Measurements from ENCODE around the gene B4GALNT3. TPM values are rescaled to one million over a fixed set of nuclear protein-coding genes. Genes with fewer than 3 reads are reported as not detected.
A peak's percentile ranks its signal among the peaks of the same experiment; 100 is the strongest.
"Not testable (repeated sequence)": the region's sequence is repeated elsewhere in the genome, so short reads cannot be mapped to it uniquely, and the experiment has no call there.

The B4GALNT3 gene
- 3.0 and 3.3 TPM in 2 replicates for total RNA-seq (2014; rRNA removed; shearing (Covaris generic))

DNA sequence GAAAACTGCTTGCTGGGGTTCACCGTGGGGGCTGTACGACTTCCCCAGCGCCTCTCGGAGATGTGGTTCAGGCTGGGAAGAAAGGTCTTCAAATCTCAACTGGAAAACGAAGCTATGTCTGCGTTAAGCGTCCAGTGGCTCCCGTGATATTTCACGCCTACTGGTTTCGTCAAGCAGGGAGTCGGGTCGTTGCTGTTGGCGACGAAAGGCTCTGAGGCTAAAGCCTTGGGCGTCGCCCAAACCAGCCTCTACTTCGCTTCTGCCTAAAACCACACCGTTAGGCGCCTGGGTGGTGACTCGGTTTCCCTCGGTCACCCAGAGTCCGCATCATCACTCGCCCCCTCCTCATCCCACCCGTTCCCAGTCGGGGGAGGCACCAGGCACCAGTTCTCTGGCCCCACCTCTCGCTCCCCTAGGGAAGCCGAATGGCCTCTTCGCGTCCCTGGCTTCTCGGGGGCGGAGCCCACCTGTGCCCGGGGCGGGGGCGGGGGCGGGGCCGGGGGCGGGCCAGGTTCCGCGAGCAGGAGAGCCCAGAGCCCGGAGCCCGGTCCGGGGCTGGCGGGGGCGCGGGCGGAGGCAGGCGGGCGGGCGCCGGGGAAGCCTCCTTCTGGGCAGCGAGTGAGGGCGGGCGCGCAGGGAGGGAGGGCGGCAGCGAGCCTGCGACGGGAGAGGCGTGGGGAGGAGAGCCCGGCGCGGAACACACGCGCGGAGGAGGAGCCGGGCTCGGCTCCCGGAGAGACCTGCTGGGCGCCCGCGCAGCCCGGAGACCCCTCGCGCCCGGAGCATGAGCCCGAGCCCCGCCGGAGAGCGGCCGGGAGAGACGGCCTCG lies at the start of gene B4GALNT3:
B4GALNT3 (plus strand) TSS at position 510 of the 829 bp plus-strand sequence. CDS start 438 bp downstream, outside the sequence.
- DNase-seq (ENCODE audit: low spot score), result no peak

DNA sequence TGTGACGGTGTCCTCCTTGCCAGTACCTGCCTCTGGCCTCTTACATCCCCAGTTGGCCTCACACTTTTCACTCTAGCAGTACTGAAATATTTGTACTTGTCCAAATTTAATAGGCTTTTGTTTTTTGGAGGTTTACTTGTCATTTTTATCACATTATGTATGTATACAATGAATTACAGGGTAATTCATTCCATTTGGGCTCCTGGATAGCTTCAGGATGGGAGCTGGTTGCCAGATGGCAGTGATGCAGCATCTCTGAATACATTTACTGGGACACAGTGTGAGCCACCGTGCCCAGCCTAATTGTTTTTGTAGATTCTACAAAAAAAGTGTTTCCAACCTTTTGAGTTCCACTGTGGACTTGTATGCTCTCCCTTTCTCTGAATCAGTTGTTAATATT lies 44.9 kb upstream of the B4GALNT3 start:
- DNase-seq (ENCODE audit: low spot score), result no peak

DNA sequence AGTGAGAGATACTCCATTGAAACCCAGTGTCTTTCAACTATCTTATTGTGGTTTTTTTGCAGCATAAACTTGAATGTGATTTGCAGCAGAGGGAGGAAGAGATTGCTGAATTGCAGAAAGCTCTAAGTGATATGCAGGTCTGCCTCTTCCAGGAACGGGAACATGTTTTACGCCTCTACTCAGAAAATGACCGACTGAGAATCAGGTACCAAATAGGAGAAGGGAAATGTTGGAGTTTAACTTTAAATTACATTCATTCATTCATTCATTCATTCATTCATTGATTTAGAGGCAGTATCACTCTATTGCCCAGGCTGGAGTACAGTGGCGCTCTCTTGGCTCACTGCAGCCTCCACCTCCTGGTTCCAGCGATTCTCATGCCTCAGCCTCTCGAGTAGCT lies 41.3 kb upstream of the B4GALNT3 start:
- DNase-seq (ENCODE audit: low spot score), result no peak

DNA sequence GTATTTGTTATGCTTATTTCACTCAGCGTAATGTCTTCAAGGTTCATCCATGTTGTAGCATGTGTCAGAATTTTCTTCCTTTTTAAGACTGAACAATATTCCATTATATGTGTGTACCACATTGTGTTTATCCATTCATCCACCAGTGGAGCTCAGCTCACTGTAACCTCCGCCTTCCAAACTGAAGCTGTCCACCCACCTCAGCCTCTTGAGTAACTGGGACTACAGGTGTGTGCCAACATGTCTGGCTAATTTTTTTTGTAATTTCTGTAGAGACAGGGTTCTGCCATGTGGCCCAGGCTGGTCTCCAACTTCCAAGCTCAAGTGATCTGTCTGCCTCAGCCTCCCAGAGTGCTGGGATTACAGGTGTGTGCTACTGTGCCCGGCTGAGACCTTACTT lies 37.2 kb upstream of the B4GALNT3 start:
- DNase-seq (ENCODE audit: low spot score), result no peak

DNA sequence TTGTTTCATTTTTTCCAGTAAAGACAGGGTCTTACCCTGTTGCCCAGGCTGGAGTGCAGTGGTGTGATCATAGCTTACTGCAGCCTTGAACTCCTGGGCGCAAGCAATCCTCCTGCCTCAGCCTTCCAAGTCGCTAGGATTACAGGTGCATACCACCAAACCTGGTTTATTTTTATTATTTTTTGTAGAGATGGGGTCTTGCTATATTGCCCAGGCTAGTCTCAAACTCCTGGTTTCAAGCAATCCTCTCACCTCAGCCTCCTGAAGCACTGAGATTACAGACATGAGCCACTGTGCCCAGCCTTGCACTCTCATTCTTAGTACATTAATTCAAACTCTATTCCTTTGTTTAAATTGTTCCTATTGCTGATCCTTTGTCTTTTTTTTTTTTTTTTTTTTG lies 24.0 kb upstream of the B4GALNT3 start:
- DNase-seq (ENCODE audit: low spot score), result not testable (repeated sequence)

DNA sequence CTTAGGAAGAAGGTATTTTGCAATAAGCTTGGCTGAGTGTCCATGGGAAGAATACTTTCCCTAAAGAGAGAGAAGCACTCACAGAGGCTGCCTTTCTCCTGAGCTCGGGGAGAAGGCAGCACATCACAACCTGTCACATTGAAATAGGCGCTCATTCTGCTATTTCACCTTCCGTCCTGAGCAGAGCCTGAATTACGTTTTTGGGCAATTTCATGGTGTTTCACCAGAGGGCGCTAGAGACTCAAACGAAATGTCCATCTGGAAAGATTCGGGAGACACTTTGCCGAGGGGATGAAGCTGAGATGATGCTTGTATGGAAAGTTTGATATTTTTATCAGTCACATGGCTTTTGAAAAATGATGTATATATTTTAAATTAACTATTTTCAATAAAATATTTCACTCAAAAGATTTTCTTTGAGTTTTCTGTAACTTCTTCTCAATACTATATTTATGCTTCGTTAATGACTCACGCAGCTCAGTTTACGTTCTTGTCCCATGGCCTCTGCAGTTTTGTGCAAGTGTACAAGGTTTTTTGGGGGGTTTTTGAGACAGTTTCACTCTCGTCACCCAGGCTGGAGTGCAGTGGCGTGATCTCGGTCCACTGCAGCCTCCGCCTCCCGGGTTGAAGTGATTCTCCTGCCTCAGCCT lies 17.4 kb upstream of the B4GALNT3 start:
- peak; percentile 53 for DNase-seq (ENCODE audit: low spot score)

DNA sequence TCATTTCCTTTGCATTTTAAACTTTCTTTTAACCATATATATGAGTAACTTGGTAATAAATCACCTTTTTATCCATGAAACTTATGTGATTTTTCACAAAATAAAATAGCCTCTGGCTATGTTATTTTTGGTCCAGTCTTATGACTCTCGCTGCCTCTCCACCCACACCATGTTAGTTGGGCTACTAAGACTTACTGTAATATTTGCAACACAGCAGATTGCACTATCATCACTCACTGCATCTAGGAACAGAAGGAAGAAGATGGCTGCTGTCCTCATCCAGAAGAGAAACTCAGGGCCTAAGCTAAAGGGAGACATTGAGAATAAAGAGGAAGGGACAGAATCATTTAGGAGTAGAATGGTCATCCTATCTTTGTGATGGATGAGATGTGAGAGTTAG lies 12.6 kb upstream of the B4GALNT3 start:
- no peak for DNase-seq (ENCODE audit: low spot score)

DNA sequence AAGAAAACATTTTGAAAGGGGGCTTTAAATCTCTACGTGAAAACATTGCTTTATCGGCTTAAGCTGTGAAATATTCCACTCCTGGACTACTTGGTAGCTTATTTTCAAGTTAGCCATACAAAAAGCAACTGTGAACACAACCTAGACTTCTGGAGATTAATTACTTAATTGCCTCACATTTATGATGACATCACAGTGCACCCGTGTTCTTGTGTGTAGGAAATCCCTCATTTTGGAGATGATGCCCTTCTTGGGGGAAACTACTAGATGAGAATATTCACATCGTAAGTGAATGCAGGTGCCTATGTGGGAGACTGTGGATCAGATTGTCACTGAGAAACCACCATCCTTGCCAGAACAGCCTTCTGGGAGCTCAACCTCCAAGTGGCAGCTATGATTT lies 10.5 kb upstream of the B4GALNT3 start:
- no peak for DNase-seq (ENCODE audit: low spot score)

DNA sequence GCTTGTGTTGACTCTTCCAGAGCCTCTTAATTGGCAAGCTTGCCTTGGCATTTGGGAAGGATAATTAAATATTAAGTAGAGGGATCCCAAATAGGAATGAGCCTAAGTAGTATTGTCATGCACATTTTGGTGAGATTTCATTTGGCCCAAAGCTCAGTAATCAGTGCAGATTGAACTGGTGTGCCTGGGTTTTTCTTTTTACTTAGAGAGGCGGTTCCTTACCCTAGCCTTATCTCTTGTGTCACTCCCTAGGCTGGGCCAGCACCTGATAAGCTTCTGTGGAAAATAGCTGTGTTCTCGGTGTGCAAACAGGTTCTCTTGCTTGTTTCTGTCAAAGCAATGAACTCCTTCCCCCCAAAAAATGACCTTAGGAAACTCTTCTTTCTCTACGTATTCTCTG lies 9.3 kb upstream of the B4GALNT3 start:
- no peak for DNase-seq (ENCODE audit: low spot score)

DNA sequence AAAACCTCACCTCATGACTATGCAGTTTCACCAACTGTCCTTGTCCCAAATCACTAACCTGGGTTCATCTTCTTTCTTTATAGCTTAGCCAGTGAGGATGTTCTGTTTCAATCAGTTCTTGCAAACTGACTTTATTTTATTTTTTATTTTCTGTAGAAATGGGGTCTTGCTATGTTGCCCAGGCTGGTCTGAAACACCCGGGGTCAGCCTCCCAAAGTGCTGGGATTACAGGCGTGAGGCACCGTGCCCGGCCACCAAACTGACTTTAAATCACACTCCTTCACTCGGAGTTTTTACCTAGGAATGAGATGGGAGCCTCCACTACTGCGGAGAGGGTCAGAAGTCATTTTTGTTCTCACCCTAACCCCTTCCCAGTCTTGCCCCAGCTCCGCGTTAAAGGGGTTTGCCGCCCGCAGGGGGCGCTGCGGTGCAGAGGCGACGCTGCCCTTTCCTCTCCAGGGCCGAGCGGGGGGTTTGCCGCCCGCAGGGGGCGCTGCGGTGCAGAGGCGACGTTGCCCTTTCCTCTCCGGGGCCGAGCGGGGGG lies 7.0 kb upstream of the B4GALNT3 start:
- DNase-seq (ENCODE audit: low spot score), result no peak

DNA sequence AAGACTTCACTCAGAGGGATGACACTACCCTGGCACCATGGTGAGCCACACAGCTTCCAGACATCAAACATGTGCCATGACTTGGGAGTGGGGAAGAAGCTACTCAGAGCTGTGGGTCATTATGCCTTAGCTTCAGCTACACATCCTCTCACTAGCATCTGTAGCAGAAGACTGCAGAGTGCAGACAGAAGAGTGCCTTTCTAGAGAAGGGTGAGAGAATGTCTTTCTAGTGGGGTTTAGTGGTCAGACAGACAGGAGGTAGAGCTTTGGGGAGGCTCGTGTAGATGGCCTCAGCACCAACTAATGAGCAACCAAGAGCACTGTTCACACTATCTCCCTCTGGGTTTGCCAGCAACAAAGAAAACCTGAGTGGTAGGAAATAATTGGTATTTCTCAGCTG lies 4.9 kb upstream of the B4GALNT3 start:
- DNase-seq (ENCODE audit: low spot score), result no peak

DNA sequence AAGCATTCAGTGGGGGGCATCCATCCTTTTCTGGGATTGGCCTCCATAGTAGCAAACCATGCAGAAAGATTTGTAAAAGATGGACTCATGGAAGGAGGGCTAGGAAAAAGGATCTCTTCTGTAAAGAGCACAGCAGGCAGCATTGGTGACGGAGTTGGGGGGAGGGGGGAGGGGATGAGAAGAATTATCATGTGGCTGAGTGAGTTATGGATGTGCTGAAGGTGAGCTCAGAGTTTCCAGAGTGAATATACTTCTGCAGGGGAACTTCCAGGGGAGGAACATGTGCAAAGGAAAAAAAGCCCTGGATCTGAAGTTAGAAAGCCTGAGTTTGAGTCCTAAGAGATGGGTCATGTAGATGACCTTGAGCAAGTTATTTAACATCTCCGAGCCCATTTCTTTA lies 3.9 kb upstream of the B4GALNT3 start:
- DNase-seq (ENCODE audit: low spot score), result no peak

DNA sequence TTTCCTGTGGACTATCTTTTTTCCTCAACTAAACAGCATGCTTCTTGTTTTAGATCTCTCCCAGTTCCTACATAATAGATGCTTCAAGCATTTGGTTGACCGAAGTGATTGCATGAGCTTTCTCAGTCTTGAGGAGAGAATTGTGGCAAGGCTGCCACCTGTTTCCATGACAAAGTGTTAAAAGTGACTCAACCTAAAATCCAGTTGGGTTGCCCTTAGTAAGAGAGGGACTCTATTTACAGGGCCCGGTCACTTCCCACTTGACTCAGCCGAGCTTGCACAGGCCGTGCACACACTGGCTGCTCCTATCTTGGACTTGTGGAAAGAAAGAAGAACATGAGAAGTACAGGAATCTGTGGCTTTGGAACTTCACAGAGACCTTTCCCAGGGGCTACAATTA lies 2.1 kb upstream of the B4GALNT3 start:
- no peak for DNase-seq (ENCODE audit: low spot score)

DNA sequence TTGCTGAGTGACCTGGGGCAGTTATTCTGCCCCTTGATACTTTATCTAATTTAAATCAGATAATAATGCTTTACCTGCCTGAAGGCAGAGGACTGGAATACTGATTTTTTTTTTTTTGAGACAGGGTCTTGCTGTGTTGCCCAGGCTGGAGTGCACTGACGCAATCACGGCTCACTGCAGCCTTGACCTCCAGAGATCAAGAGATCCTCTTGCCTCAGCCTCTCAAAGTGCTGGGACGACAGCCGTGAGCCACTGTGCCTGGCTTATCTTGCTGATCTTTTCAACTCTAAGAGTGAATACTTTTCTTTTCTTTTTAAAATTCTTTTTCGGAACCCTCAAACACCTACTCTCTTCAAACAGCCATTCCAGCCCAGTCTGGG lies 699 bp upstream of the B4GALNT3 start:
- no peak for DNase-seq (ENCODE audit: low spot score)

DNA sequence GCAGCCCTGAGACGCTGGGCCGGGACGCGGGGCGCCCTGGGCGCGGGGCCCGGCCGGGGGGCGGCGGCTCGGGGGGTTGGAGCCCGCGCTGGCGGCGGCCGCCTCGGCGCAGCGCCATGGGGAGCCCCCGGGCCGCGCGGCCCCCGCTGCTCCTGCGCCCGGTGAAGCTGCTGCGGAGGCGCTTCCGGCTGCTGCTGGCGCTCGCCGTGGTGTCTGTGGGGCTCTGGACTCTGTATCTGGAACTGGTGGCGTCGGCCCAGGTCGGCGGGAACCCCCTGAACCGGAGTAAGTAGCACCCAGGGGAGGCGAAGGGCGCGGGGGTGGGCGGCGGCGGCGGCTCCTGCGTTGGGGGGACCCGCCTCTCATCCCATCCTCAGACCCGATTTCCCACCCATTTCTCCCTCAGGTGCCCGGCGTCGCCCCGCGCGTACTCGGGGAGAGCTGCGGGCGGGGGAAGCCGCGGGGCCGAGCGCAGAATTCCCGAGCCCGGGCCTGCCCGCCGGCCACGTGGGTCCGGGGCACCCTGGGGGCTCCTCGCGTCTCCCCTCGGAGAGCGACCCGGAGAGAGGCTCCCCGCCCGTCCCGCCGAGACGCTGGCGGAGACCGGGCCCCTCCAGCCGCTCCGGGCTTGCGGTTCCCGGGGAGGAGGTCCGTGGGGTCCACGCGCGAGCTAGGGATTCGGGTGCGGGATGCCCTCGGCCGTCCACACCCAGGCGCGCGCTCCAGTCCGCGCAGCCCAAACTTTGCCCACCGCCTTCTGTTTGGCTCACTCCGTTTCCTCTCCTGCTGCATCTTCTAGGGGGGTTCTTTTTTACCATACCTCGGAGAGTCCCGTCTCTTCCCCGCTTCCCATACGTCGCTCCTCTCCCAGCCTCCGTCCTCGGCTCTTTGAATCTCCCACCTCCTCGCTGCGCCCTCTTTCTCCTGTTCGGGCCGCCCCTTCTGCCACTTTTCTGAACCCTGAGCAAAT lies 807 bp downstream of the B4GALNT3 start:
- DNase-seq (ENCODE audit: low spot score), result no peak

DNA sequence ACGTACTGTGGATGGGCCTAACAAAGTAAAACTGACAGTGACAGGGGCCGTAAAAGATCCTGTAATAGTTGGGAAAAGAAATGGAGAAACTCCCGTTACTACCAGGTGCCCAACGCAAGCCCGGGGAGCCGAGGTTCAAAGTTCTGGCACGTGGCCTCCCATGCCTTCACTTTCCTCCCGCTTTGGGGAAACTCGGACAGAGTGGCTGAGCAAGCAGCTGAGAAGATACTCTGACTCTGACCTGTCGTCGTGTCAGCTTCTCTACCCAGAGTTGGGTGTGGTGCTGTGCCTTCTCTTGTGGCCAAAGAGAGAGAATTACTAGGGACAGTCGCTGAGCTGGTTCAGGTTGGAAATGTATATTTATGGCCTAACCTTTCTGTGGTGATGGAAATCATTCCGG lies 1.7 kb downstream of the B4GALNT3 start:
- no peak for DNase-seq (ENCODE audit: low spot score)

DNA sequence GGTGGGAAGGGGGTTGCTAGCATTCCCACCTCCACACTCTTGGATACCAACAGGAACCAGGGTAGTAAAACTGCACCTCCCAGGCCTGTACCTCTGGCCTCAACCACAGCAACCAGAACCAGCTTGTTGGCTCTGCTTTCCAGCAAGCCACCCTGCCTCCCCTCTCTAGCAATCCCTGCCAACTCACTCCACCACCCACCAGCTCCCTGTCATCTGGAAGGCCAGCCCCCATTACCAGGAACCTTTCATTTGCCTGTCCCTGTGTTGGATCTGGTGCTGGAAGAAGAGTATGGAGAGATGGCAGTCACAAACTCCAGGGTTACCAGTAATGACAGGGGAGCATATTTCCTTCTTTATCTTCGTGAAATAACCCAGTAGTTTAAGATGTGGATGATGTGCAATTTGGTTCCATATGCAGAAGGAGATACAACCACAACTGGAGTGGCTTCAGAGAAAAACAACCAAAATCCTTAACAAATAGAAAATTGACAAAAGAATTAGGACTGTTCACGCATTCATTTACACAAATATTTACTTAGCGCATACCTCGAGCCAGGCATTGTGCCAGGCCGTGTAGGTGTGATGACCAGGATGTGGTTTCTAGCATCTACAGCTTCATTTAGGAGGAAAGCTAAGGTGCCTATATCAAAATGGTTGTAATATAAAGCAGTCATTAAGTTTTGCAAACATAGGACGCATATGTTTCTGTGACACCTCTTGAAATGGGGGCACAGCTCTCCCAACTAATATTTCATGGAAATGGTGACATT lies 3.4 kb downstream of the B4GALNT3 start:
- peak; percentile 55 for DNase-seq (ENCODE audit: low spot score)

DNA sequence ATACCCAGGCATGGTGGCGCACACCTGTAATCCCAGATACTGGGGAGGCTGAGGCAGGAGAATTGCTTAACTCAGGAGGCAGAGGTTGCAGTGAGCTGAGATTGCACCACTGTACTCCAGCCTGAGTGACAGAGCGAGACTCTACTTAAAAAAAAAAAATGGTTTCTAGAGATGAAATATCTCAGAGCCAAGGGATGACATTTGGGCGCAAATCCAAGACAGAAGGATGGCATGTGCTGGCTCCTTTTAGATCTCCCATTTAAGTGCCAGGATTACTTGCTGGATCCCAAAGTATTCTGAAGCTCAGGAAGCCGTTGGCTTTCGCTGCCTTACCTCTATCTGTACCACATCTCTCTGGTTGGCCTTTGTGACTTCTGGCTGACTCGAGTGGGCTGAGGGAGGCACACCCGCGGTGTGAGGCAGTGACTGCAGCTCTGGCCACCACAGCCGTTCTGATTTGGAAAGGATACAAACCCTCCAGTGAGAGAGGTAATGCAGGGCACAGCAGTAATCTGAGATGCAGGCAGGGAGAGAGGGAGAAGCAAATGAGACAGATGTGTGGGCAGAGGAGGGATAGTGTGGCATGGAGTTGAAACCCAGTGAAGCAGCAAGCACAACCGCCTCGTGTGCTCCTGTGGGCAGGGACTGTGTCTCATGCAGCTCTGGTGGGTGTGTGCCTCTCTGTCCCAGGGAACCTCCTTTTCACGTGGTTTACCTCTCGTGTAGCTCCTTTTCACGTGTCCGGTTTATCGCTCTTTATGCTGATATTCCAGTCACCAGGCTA lies 4.9 kb downstream of the B4GALNT3 start:
- DNase-seq (ENCODE audit: low spot score), result peak; percentile 65

DNA sequence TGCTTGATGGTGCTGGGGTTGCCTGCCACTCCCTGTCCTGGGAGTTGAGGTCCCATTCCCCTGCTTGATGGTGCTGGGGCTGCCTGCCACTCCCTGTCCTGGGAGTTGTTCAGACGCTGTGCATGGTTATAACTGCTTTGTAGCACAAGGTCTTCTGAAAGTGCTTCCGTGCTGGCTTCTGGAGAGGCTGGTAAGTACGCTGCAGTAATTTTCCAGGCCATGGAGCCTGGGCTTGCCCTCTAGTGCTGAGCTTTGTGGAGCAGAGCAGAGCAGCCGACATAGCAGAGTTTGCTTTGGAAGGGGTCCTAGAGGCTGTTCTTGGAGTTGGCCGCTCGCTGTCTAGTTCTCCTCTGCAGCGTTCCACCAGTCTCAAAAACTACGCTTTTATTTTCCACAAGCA lies 6.3 kb downstream of the B4GALNT3 start:
- DNase-seq (ENCODE audit: low spot score), result no peak

DNA sequence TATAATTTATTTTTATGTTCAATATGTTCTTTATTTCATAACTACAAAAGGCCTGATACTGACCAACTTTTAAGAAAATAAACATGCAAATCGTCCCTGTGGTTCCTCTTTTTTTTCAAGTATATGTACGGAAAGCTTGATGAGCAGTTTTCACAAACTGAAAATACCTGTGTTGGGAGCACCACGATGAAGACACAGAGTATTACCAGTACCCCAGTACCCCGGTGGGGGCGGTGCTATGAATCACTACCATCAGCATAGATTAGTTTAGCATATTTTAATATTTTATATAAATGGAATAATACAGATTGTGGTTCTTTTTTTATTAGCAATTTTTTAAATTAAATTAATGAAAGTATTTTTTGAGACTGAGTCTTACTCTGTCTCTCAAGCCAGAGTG lies 7.0 kb downstream of the B4GALNT3 start:
- no peak for DNase-seq (ENCODE audit: low spot score)
